HG02938 (cell line): ENCODE data around the gene PPFIA3.
"Not testable (repeated sequence)": the region's sequence is repeated elsewhere in the genome, so short reads cannot be mapped to it uniquely, and the experiment has no call there.

Experiments used
- ATAC-seq: cut with Tn5 transposase; IDR thresholded peaks from one replicate; pipeline ENCODE4 v1.9.1; 2021; ENCODE audit warnings: mild to moderate bottlenecking, moderate library complexity; ENCODE audit not compliant: unreplicated experiment

The PPFIA3 gene

DNA sequence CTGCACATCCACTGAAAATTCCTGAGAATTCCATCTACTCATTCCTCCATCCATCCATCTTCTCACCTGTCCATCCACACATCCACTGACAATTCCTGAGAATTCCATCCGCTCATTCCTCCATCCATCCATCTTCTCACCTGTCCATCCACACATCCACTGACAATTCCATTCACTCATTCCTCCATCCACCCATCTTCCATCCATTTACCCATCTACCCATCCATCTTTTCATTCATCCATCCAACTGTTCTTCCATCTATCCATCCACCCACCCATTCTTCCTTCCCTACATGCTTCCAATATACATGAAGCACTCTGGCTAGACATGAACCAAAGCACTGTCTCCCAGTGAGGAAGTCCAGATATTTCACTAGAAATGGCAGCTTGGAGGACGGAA, 53.9 kb downstream of the PPFIA3 start:
- no peak for ATAC-seq

DNA sequence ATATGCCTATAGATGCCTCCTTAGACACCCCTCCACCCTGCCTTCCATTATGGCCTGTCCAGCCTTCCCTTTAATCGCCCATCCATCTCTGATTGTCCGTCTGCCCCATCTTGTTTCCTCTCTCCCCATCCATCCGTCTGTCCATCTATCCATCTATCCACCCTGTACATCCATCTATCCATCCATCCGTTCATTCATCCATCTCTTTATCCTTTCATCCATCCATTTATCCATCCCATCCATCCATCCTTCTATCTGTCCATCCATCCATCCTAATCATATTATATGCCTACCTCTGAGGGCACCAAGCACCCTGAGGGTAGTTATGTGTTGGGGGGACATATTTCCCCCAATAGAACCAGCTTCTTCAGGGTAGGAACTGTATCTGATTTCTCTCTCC, 61.3 kb downstream of the PPFIA3 start:
- ATAC-seq: no peak

DNA sequence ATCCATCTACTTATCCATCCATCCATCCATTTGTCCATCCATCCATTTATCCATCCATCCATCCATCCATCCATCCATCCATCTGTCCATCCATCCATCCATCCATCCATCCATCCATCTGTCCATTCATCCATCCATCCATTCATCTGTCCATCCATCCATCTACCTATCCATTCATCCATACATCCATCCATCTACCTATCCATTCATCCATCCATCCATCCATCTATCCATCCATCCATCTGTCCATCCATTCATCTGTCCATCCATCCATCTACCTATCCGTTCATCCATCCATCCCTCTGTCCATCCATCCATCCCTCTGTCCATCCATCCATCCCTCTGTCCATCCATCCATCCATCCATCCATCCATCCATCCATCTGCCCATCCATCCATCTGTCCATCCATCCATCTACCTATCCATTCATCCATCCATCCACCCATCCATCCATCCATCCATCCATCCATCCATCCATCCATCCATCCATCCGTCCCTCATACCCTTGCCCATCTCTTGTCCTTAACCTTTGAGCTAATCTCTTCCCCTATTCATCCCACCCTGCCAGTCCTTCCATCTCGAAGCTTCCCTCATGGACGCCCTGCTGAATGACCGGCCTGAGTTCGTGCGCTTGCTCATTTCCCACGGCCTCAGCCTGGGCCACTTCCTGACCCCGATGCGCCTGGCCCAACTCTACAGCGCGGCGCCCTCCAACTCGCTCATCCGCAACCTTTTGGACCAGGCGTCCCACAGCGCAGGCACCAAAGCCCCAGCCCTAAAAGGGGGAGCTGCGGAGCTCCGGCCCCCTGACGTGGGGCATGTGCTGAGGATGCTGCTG, 62.9 kb downstream of the PPFIA3 start:
- ATAC-seq: not testable (repeated sequence)

DNA sequence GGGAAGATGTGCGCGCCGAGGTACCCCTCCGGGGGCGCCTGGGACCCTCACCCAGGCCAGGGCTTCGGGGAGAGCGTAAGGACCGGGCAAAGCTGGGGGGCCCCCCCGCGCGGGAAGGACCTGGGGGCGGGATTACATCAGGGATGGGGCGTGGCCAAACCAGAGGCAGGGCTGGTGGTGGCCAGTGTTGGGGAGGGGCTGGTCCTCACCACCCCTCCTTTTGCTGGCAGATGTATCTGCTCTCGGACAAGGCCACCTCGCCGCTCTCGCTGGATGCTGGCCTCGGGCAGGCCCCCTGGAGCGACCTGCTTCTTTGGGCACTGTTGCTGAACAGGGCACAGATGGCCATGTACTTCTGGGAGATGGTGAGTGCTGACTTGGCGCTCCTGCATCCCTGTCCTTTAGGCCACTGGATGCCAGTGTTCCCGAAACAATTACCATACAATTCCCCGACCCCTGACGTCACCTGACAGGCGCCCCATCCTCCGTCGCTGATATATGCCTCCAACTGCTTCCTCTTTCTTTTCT, 63.6 kb downstream of the PPFIA3 start:
- ATAC-seq: no peak

- ATAC-seq: no peak
Measured at GRCh38 chr19:49186108-49186507, 66.8 kb downstream of the PPFIA3 start.

GRCh38 chr19:49188626-49189200, 69.4 kb downstream of the PPFIA3 start:
- no peak for ATAC-seq

- ATAC-seq: no peak
Measured at GRCh38 chr19:49189259-49189658, 69.9 kb downstream of the PPFIA3 start.

DNA sequence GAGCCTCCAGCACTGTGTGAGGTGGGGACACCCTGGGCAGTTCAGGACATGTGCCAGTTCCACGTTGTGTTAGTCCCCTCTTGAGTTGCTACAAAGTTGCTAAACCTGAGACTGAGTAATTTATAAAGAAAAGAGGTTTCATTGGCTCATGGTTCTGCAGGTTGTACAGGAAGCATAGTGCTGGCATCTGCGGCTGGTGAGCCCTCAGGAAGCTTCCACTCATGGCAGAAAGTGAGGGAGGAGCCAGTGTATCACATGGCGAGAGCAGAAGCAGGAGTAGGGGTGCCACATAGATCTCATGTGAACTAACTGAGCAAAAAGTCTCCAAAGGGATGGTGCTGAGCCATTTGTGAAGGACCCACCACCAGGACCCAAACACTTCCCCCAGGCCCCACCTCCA, 71.4 kb downstream of the PPFIA3 start:
- no peak for ATAC-seq

DNA sequence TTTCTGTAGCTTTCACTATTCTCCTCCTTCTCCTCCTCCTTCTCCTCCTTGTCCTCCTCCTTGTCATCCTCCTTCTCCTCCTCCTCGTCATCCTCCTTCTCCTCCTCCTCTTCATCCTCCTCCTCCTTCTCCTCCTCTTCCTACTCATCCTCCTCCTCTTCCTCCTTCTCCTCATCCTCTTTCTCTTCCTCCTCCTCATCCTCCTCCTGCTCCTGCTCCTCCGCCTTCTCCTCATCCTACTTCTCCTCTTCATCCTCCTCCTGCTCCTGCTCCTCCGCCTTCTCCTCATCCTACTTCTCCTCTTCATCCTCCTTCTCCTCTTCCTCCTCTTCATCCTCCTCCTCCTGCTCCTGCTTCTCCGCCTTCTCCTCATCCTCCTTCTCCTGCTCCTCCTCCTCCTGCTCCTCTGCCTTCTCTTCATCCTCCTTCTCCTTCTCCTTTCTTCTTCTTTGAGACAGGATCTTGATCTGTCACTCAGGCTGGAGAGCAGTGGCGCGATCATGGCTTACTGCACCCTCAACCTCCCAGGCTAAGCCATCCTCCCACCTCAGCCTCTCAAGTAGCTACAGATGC, 74.6 kb downstream of the PPFIA3 start:
- no peak for ATAC-seq

DNA sequence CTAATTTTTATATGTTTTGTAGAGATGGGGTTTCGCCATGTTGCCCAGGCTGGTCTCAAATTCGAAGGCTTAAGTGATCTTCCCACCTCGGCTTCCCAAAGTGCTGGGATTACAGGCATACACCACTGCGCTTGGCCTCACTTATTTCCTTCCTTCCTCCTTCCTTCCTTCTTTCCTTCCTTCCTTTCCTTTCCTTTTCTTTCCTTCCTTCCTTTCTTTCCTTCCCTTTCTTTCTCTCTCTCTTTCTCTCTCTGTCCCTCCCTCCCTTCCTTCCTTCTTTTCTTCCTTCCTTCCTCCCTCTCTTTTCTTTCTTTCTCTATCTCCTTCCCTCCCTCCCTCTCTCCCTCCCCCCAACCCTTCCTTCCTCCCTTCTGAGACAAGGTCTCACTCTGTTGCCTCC, 75.1 kb downstream of the PPFIA3 start:
- no peak for ATAC-seq

DNA sequence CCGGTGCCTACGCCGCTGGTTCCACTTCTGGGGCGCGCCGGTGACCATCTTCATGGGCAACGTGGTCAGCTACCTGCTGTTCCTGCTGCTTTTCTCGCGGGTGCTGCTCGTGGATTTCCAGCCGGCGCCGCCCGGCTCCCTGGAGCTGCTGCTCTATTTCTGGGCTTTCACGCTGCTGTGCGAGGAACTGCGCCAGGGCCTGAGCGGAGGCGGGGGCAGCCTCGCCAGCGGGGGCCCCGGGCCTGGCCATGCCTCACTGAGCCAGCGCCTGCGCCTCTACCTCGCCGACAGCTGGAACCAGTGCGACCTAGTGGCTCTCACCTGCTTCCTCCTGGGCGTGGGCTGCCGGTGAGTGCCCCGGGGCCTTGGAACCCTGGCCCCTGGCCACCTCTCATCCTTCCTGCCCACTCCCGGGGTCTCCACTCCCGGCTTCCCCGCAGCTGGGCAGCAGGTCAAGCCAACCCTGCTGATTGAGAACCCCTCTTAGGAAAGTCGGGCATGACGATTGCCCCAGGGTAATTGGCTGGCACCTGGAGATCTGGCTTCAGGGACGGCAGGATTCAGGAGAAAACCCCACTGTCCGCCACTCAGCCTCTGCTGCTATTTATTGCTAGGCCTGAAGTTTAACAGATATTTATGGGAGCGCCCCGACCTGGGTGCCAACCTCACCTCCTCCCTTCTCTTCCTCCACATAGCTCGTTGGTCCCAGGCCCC, 77.3 kb downstream of the PPFIA3 start:
- ATAC-seq: no peak

- no peak for ATAC-seq
Measured at GRCh38 chr19:49200238-49200862, 81.0 kb downstream of the PPFIA3 start.
